ENCODE measurements around the gene MAB21L4.

- TF ChIP-seq, protein P1, sequence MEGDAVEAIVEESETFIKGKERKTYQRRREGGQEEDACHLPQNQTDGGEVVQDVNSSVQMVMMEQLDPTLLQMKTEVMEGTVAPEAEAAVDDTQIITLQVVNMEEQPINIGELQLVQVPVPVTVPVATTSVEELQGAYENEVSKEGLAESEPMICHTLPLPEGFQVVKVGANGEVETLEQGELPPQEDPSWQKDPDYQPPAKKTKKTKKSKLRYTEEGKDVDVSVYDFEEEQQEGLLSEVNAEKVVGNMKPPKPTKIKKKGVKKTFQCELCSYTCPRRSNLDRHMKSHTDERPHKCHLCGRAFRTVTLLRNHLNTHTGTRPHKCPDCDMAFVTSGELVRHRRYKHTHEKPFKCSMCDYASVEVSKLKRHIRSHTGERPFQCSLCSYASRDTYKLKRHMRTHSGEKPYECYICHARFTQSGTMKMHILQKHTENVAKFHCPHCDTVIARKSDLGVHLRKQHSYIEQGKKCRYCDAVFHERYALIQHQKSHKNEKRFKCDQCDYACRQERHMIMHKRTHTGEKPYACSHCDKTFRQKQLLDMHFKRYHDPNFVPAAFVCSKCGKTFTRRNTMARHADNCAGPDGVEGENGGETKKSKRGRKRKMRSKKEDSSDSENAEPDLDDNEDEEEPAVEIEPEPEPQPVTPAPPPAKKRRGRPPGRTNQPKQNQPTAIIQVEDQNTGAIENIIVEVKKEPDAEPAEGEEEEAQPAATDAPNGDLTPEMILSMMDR (IDR thresholded peaks at IDR 0.05), result no peak
- no peak for TF ChIP-seq POLR2A (IDR thresholded peaks at IDR 0.05)
These were observed 19.9 kb downstream of the MAB21L4 start for GRCh38 chr2:240876035-240876474.

All from thyroid gland (tissue), 4 donors.